Measurements from ENCODE around the gene FASTKD1. TPM values are rescaled to one million over a fixed set of nuclear protein-coding genes. Genes with fewer than 3 reads are reported as not detected.

The FASTKD1 gene
- total and polyA plus RNA-seq, 2 donors (not counting 3 experiments of a cell fraction or from before 2014, with no cell fraction given), result 8.9 to 32.2 TPM

DNA sequence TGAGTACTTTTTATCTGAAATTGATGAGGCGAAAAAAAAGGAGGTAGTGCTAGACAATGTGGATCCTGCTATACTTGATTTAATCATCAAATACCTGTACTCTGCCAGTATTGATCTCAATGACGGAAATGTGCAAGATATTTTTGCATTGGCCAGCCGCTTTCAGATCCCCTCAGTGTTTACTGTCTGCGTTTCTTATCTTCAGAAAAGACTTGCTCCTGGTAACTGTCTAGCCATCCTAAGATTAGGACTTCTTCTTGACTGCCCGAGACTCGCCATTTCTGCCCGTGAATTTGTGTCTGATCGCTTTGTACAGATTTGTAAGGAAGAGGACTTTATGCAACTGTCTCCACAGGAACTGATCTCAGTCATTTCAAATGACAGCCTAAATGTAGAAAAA is 63.7 kb downstream of the FASTKD1 start:
- intact Hi-C loops (cut with micrococcal nuclease), result no loop called here
- H3K27ac ChIP-seq (ENCODE audit: insufficient read depth, low read depth, low read length), result no peak overlapping the region

GRCh38 chr2:169509298-169509885 is 64.3 kb downstream of the FASTKD1 start, which contains the start of gene KLHL41:
Gene KLHL41 (plus strand): TSS chr2:169509702. CDS start chr2:169509779, 77 bp downstream.
- no peaks in the 10 kb centered on the region for H3K36me3 ChIP-seq (ENCODE audit: control insufficient read depth in 2 of 2, extremely low read depth in 1 of 2, insufficient read depth in 2 of 2, low read length in 2 of 2)
- no peak within 1 kb of the TSS for H3K4me3 ChIP-seq (replicated peaks in 1 of 3; ENCODE audit: insufficient read depth in 1 of 3, low read depth in 1 of 3, low read length in 3 of 3)
- TF ChIP-seq JUN (IDR thresholded peaks at IDR 0.05; ENCODE audit: borderline replicate concordance, insufficient read depth, insufficient read length, low read depth) (peak; percentile 30), MYC (IDR thresholded peaks at IDR 0.05; ENCODE audit: low read depth, low read length) (no peak), FOS (IDR thresholded peaks at IDR 0.05; ENCODE audit: borderline replicate concordance, insufficient read depth, low read length) (peak; percentile 78)
- H3K9ac ChIP-seq (replicated peaks; ENCODE audit: extremely low read depth, insufficient read depth, low read length), result no peak within 1 kb of the TSS
- dilution Hi-C loops (cut with MboI; ENCODE audit: extremely low pct_ligation_motif_present, low sequenced_read_pairs), result no loop called here
- ChIA-PET POLR2A (no interaction called here), CTCF (interaction anchor here (0.7 to 1.0 kb wide), 5 partner anchors 15 to 57 kb away, joined by 3 to 5 read pairs (median 3); no protein-coding TSS in a partner anchor)
- no peak within 1 kb of the TSS for H3K4me2 ChIP-seq (ENCODE audit: insufficient read depth, low read length)
- intact Hi-C loops (cut with micrococcal nuclease), result no loop called here
- peaks cover 13% of the 10 kb centered on the region for H3K4me1 ChIP-seq (ENCODE audit: control insufficient read depth, extremely low read depth, insufficient read depth, low read length)
- FAIRE-seq (no peak), DNase-seq (ENCODE audit: low read depth, low spot score) (peak; percentile 11)
- BruUV-seq (replicated peaks), result no TSS peak
- no peaks in the 10 kb centered on the region for H3K9me1 ChIP-seq (replicated peaks; ENCODE audit: control insufficient read depth, extremely low read depth, insufficient read depth, low read length)
- H4K20me1 ChIP-seq (replicated peaks; ENCODE audit: control insufficient read depth, extremely low read depth, insufficient read depth, low read length), result no peaks in the 10 kb centered on the region
- no peak within 1 kb of the TSS for H3K27ac ChIP-seq (ENCODE audit: insufficient read depth, low read depth, low read length)
- no peaks in the 10 kb centered on the region for H3K9me3 ChIP-seq (replicated peaks; ENCODE audit: control insufficient read depth, insufficient read depth, low read length)
- no peaks in the 10 kb centered on the region for H3K79me2 ChIP-seq (ENCODE audit: control insufficient read depth, insufficient read depth, low read length)
- H2AFZ ChIP-seq (ENCODE audit: low read depth, low read length), result no peak within 1 kb of the TSS
- no peaks in the 10 kb centered on the region for H3K27me3 ChIP-seq (ENCODE audit: control insufficient read depth in 2 of 2, insufficient read depth in 2 of 2, low read length in 2 of 2)

More for the DNA sequence above, 63.7 kb downstream of the FASTKD1 start:
- Histone ChIP-seq H3K36me3 (ENCODE audit: control insufficient read depth in 2 of 2, extremely low read depth in 1 of 2, insufficient read depth in 2 of 2, low read length in 2 of 2) (no peaks in the 10 kb centered on the region), H3K9me1 (replicated peaks; ENCODE audit: control insufficient read depth, extremely low read depth, insufficient read depth, low read length) (no peaks in the 10 kb centered on the region), H3K9me3 (replicated peaks; ENCODE audit: control insufficient read depth, insufficient read depth, low read length) (no peaks in the 10 kb centered on the region), H4K20me1 (replicated peaks; ENCODE audit: control insufficient read depth, extremely low read depth, insufficient read depth, low read length) (no peaks in the 10 kb centered on the region), H2AFZ (ENCODE audit: low read depth, low read length) (no peak overlapping the region), H3K79me2 (ENCODE audit: control insufficient read depth, insufficient read depth, low read length) (no peaks in the 10 kb centered on the region), H3K4me2 (ENCODE audit: insufficient read depth, low read length) (no peak overlapping the region), H3K27me3 (ENCODE audit: control insufficient read depth in 2 of 2, insufficient read depth in 2 of 2, low read length in 2 of 2) (no peaks in the 10 kb centered on the region), H3K4me3 (replicated peaks in 1 of 3; ENCODE audit: insufficient read depth in 1 of 3, low read depth in 1 of 3, low read length in 3 of 3) (no peak overlapping the region), H3K4me1 (ENCODE audit: control insufficient read depth, extremely low read depth, insufficient read depth, low read length) (peaks cover 13% of the 10 kb centered on the region), H3K9ac (replicated peaks; ENCODE audit: extremely low read depth, insufficient read depth, low read length) (no peak overlapping the region)
- ChIA-PET POLR2A (no interaction called here), CTCF (interaction anchor here (0.7 to 1.0 kb wide), 3 partner anchors 18 to 58 kb away, joined by 3 to 4 read pairs (median 3); no protein-coding TSS in a partner anchor)
- FAIRE-seq (no peak), DNase-seq (ENCODE audit: low read depth, low spot score) (no peak)
- dilution Hi-C loops (cut with MboI; ENCODE audit: extremely low pct_ligation_motif_present, low sequenced_read_pairs), result no loop called here
- TF ChIP-seq GATA2 (IDR thresholded peaks at IDR 0.05; ENCODE audit: insufficient read depth, insufficient read length, low read depth, low read length) (no peak), JUN (IDR thresholded peaks at IDR 0.05; ENCODE audit: borderline replicate concordance, insufficient read depth, insufficient read length, low read depth) (no peak), MYC (IDR thresholded peaks at IDR 0.05; ENCODE audit: low read depth, low read length) (no peak), POLR2A (IDR thresholded peaks at IDR 0.05; ENCODE audit: low read depth, low read length) (no peak), POLR2AphosphoS5 (IDR thresholded peaks at IDR 0.05; ENCODE audit: insufficient read depth, low read depth, low read length) (no peak)
- BruUV-seq (replicated peaks), result no TSS peak
